PC-3 (cell line): ENCODE data around the gene DLGAP5. TPM values are rescaled to one million over a fixed set of nuclear protein-coding genes. Genes with fewer than 3 reads are reported as not detected.

Experiments
- ATAC-seq: fragments of 200-7000 bp; cut with Tn5 transposase; 2 replicates; pipeline ENCODE4 v1.9.1; 2020; ENCODE audit warnings: mild to moderate bottlenecking, moderate library complexity
- BruUV-seq: library from RNA; stranded (reverse); fragments of 400-500 nt; replicated peaks from 2 replicates; lab custom pipeline; 2021; lab: Mats Ljungman, UMichigan
- CTCF ChIA-PET: fragments of 300-600 bp; sonication (Branson Sonifier 250); formaldehyde crosslinking; loops from one replicate; lab custom pipeline; 2022; ENCODE audit warnings: antibody characterized with exemption; lab: Charles Lee
- POLR2A ChIA-PET: fragments of 300-600 bp; sonication (Branson Sonifier 250); formaldehyde crosslinking; loops from one replicate; lab custom pipeline; 2022; ENCODE audit warnings: antibody characterized with exemption; ENCODE audit not compliant: unreplicated experiment; lab: Charles Lee
- DNase-seq: peaks from one replicate; pipeline ENCODE4 v3.0.0-alpha.2; 2015
- H2AFZ ChIP-seq: fragments of 300-600 bp; sonication (generic); 2 replicates; pipeline ENCODE4 v1.6.0; 2016; ENCODE audit warnings: antibody characterized with exemption, low read length
- H3F3A ChIP-seq: fragments of 300-600 bp; sonication (generic); one replicate; pipeline ENCODE4 v1.6.0; 2017; ENCODE audit warnings: antibody characterized with exemption, low read length, control low read depth, mild to moderate bottlenecking; ENCODE audit not compliant: unreplicated experiment
- H3K27ac ChIP-seq: fragments of 300-600 bp; sonication (generic); 2 replicates; pipeline ENCODE4 v1.5.1; 2016; ENCODE audit warnings: mild to moderate bottlenecking, low read length
- H3K27me3 ChIP-seq: fragments of 300-600 bp; sonication (generic); 2 replicates; pipeline ENCODE4 v1.6.1; 2016; ENCODE audit warnings: low read length, mixed read lengths
- H3K36me3 ChIP-seq: fragments of 300-600 bp; sonication (generic); 2 replicates; pipeline ENCODE4 v1.6.1; 2016; ENCODE audit warnings: low read depth, mixed run types, low read length, mixed read lengths
- H3K4me1 ChIP-seq: fragments of 300-600 bp; sonication (generic); 2 replicates; pipeline ENCODE4 v1.5.1; 2016; ENCODE audit warnings: low read length; ENCODE audit not compliant: insufficient read depth
- H3K4me2 ChIP-seq: fragments of 300-600 bp; sonication (generic); 2 replicates; pipeline ENCODE4 v1.6.0; 2016; ENCODE audit warnings: low read length
- H3K4me3 ChIP-seq: fragments of 300-600 bp; sonication (generic); 2 replicates; pipeline ENCODE4 v1.5.1; 2016; ENCODE audit warnings: mild to moderate bottlenecking, low read length, mixed read lengths
- H3K79me2 ChIP-seq: fragments of 300-600 bp; sonication (generic); 2 replicates; pipeline ENCODE4 v1.6.1; 2017; ENCODE audit warnings: low read length, mixed read lengths
- H3K9ac ChIP-seq: fragments of 300-600 bp; sonication (generic); 2 replicates; pipeline ENCODE4 v1.6.0; 2016; ENCODE audit warnings: mild to moderate bottlenecking, low read length
- H3K9me2 ChIP-seq: fragments of 300-600 bp; sonication (generic); replicated peaks from 2 replicates; pipeline ENCODE4 v1.6.1; 2016; ENCODE audit warnings: mixed run types, low read length, mixed read lengths
- H3K9me3 ChIP-seq: fragments of 300-600 bp; sonication (generic); 2 replicates; pipeline ENCODE4 v1.6.1; 2016; ENCODE audit warnings: low read length, mixed read lengths
- H4K20me1 ChIP-seq: fragments of 300-600 bp; sonication (generic); 2 replicates; pipeline ENCODE4 v1.6.1; 2016; ENCODE audit warnings: low read length, mixed read lengths
- CTCF ChIP-seq: fragments of 300-600 bp; sonication (generic); conservative IDR thresholded peaks from 2 replicates; pipeline ENCODE4 v1.5.1; 2017; ENCODE audit warnings: antibody characterized with exemption, low read depth, mild to moderate bottlenecking, low read length
- EZH2 ChIP-seq: fragments of 300-600 bp; sonication (generic); IDR thresholded peaks from one replicate; pipeline ENCODE4 v1.6.1; 2017; ENCODE audit warnings: antibody characterized with exemption, mild to moderate bottlenecking, low read length; ENCODE audit not compliant: unreplicated experiment
- EZH2phosphoT487 ChIP-seq: fragments of 300-600 bp; sonication (generic); IDR thresholded peaks from 2 replicates; pipeline ENCODE4 v1.6.1; 2018; ENCODE audit warnings: mild to moderate bottlenecking, antibody characterized with exemption, low read length, borderline replicate concordance
- intact Hi-C: fragments of 100-400 bp; cut with micrococcal nuclease; formaldehyde crosslinking; loops from 2 replicates; pipeline ENCODE4 v1.9.0; 2023
- total RNA-seq: library from RNA; depleted of rRNA; stranded (reverse); fragments of >200 nt; gene quantifications from 2 replicates; pipeline ENCODE4 v1.2.3, GENCODE V29; 2014; rRNA removed

Gene DLGAP5
- total RNA-seq, 1 experiment from 2014 or later, result 97.9 TPM

DNA sequence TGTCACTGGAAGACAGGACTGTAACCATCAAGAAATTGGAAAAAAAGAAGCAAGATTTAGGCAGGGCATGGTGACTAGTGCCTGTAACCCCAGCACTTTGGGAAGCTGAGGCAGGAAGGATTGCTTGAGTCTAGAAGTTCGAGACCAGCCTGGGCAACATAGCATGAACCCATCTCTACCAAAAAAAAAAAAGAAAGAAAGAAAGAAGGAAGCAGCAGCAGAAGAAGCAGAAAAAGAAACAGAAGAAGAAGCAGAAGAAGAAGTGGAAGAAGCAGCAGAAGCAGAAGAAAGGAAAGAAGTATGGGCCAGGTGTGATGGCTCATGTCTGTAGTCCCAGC lies 92.9 kb downstream of the DLGAP5 start:
- Histone ChIP-seq H3K79me2 (no peaks in the 10 kb centered on the region), H3K27me3 (no peaks in the 10 kb centered on the region), H3K27ac (peak overlapping the region; percentile 38), H2AFZ (no peak overlapping the region), H3K9me3 (no peaks in the 10 kb centered on the region), H3K9me2 (no peaks in the 10 kb centered on the region), H3K36me3 (no peaks in the 10 kb centered on the region), H3K9ac (no peak overlapping the region), H3K4me3 (no peak overlapping the region), H4K20me1 (no peaks in the 10 kb centered on the region), H3F3A (peaks cover 13% of the 10 kb centered on the region), H3K4me1 (peaks cover 54% of the 10 kb centered on the region), H3K4me2 (no peak overlapping the region)
- POLR2A ChIA-PET, result no interaction called here
- intact Hi-C loops, result no loop called here
- DNase-seq (no peak), ATAC-seq (no peak)
- no TSS peak for BruUV-seq
- TF ChIP-seq EZH2 (no peak), CTCF (no peak), EZH2phosphoT487 (no peak)
- CTCF ChIA-PET, result no interaction called here

Other genes starting within 250 kb of the DLGAP5 start
- 45.9 and 47.1 TPM in 2 replicates for gene WDHD1, start 164.5 kb downstream of the DLGAP5 start, total RNA-seq
- gene SOCS4, start 164.3 kb downstream of the DLGAP5 start, total RNA-seq, result 21.9 and 22.5 TPM in 2 replicates
- gene MAPK1IP1L, start 139.9 kb downstream of the DLGAP5 start, total RNA-seq, result 73.9 and 75.9 TPM in 2 replicates
- 317 and 333 TPM in 2 replicates for gene LGALS3, start 62.3 kb downstream of the DLGAP5 start, total RNA-seq
- 33.6 and 35.9 TPM in 2 replicates for gene FBXO34, start 79.8 kb upstream of the DLGAP5 start, total RNA-seq
- gene ATG14, start 220.2 kb upstream of the DLGAP5 start, total RNA-seq, result 20.2 and 22.5 TPM in 2 replicates
- not detected in 2 replicates for gene TBPL2, start 249.0 kb upstream of the DLGAP5 start, total RNA-seq